Endothelial cell of umbilical vein (primary cell): ENCODE results near the gene DENND4C. TPM values are rescaled to one million over a fixed set of nuclear protein-coding genes. Genes with fewer than 3 reads are reported as not detected.

Source experiments
- BruUV-seq: library from RNA; stranded (reverse); fragments of 400-500 nt; replicated peaks from 2 replicates; lab custom pipeline; 2021; lab: Mats Ljungman, UMichigan
- CTCF ChIA-PET: fragments of 300-600, 350-600 bp; sonication (Branson Sonifier 250); formaldehyde crosslinking; loops from one replicate; lab custom pipeline; 2021; ENCODE audit warnings: antibody characterized with exemption, inconsistent platforms; lab: Charles Lee
- POLR2A ChIA-PET: fragments of 300-600, 350-600 bp; sonication (Branson Sonifier 250); formaldehyde crosslinking; loops from one replicate; lab custom pipeline; 2021; ENCODE audit warnings: antibody characterized with exemption, inconsistent platforms; lab: Charles Lee
- DNase-seq: peaks from one replicate; pipeline ENCODE4 v3.0.0-alpha.2; 2011; ENCODE audit warnings: low read depth, low spot score
- FAIRE-seq: peaks from 2 replicates; lab custom pipeline; 2011; peaks lifted over from hg19 to GRCh38; lab: Jason Lieb, UNC
- H2AFZ ChIP-seq: 2 replicates; pipeline ENCODE4 v1.6.0; 2012; ENCODE audit warnings: low read depth, low read length, control low read depth, inconsistent platforms
- H3K27ac ChIP-seq: 2 replicates; pipeline ENCODE4 v1.5.1; 2011; ENCODE audit warnings: low read depth, mild to moderate bottlenecking, control low read depth, low read length, moderate library complexity; ENCODE audit not compliant: insufficient read depth
- H3K27me3 ChIP-seq, 2 experiments: 2 replicates each; pipeline versions ENCODE4 v1.6.0 to v1.6.1; 2011; ENCODE audit warnings: low read length in 2 of 2, mixed read lengths in 1 of 2; ENCODE audit not compliant: control insufficient read depth in 2 of 2, insufficient read depth in 2 of 2
- H3K36me3 ChIP-seq, 2 experiments: 2 replicates in 1 of 2; 3 replicates in 1 of 2; pipeline ENCODE4 v1.5.1; 2011; ENCODE audit warnings: low read length in 2 of 2, mild to moderate bottlenecking in 1 of 2, moderate library complexity in 1 of 2; ENCODE audit not compliant: control insufficient read depth in 2 of 2, insufficient read depth in 2 of 2; ENCODE audit errors: extremely low read depth in 1 of 2
- H3K4me1 ChIP-seq: 3 replicates; pipeline ENCODE4 v1.5.1; 2011; ENCODE audit warnings: mild to moderate bottlenecking, low read length; ENCODE audit not compliant: control insufficient read depth, insufficient read depth; ENCODE audit errors: extremely low read depth
- H3K4me2 ChIP-seq: 2 replicates; pipeline ENCODE4 v1.6.1; 2011; ENCODE audit warnings: low read length, control low read depth, mixed read lengths; ENCODE audit not compliant: insufficient read depth
- H3K4me3 ChIP-seq, 3 experiments: fragments of 200-600 bp in 1 of 3; sonication (generic), shearing (Covaris generic) in 1 of 3; replicated peaks in 1 of 3; 2 replicates each; pipeline ENCODE4 v1.5.1; 2011 to 2016; ENCODE audit warnings: control low read depth in 3 of 3, low read length in 3 of 3, mild to moderate bottlenecking in 2 of 3, inconsistent platforms in 1 of 3, low read depth in 1 of 3, moderate library complexity in 1 of 3; ENCODE audit not compliant: insufficient read depth in 1 of 3
- H3K79me2 ChIP-seq: 2 replicates; pipeline ENCODE4 v1.6.0; 2012; ENCODE audit warnings: low read length, inconsistent platforms; ENCODE audit not compliant: control insufficient read depth, insufficient read depth
- H3K9ac ChIP-seq: replicated peaks from 2 replicates; pipeline ENCODE3; 2011; ENCODE audit warnings: low read length, control low read depth; ENCODE audit not compliant: insufficient read depth; ENCODE audit errors: extremely low read depth
- H3K9me1 ChIP-seq: replicated peaks from 3 replicates; pipeline ENCODE4 v1.6.0; 2011; ENCODE audit warnings: mild to moderate bottlenecking, low read length; ENCODE audit not compliant: control insufficient read depth, insufficient read depth; ENCODE audit errors: extremely low read depth
- H3K9me3 ChIP-seq: replicated peaks from 2 replicates; pipeline ENCODE4 v1.5.1; 2012; ENCODE audit warnings: low read length, inconsistent platforms; ENCODE audit not compliant: control insufficient read depth, insufficient read depth
- H4K20me1 ChIP-seq: replicated peaks from 2 replicates; pipeline ENCODE3; 2011; ENCODE audit warnings: mild to moderate bottlenecking, low read length; ENCODE audit not compliant: control insufficient read depth, insufficient read depth; ENCODE audit errors: extremely low read depth
- EZH2 ChIP-seq: IDR thresholded peaks from 2 replicates; pipeline ENCODE4 v1.6.1; 2012; ENCODE audit warnings: borderline replicate concordance, low read depth, mild to moderate bottlenecking, moderate library complexity, low read length, inconsistent platforms; ENCODE audit not compliant: severe bottlenecking
- FOS ChIP-seq: IDR thresholded peaks from 2 replicates; pipeline ENCODE4 v1.6.1; 2011; ENCODE audit warnings: mild to moderate bottlenecking, low read length, moderate library complexity, borderline replicate concordance; ENCODE audit not compliant: insufficient read depth
- GATA2 ChIP-seq: IDR thresholded peaks from 2 replicates; pipeline ENCODE4 v1.7.0; 2011; ENCODE audit warnings: low read depth, mild to moderate bottlenecking, moderate library complexity, mixed read lengths, low read length; ENCODE audit not compliant: insufficient read length, insufficient read depth
- JUN ChIP-seq: IDR thresholded peaks from 2 replicates; pipeline ENCODE4 v1.6.1; 2011; ENCODE audit warnings: borderline replicate concordance, low read depth; ENCODE audit not compliant: insufficient read length, insufficient read depth
- MYC ChIP-seq: IDR thresholded peaks from one replicate; pipeline ENCODE4 v1.6.1; 2011; ENCODE audit warnings: mild to moderate bottlenecking, low read depth, low read length
- POLR2A ChIP-seq: IDR thresholded peaks from 2 replicates; pipeline ENCODE4 v1.6.1; 2012; ENCODE audit warnings: low read depth, mild to moderate bottlenecking, control low read depth, low read length
- POLR2AphosphoS5 ChIP-seq: IDR thresholded peaks from 2 replicates; pipeline ENCODE4 v1.6.1; 2012; ENCODE audit warnings: low read depth, mild to moderate bottlenecking, control low read depth, low read length, moderate library complexity; ENCODE audit not compliant: insufficient read depth
- dilution Hi-C: fragments of 300-500 bp; cut with MboI; formaldehyde crosslinking; loops from one replicate; pipeline ENCODE4 v1.15.0; 2019; ENCODE audit warnings: low sequenced_read_pairs; ENCODE audit not compliant: extremely low pct_ligation_motif_present
- intact Hi-C: fragments of 100-400 bp; cut with micrococcal nuclease; formaldehyde crosslinking; loops from one replicate; pipeline ENCODE4 v1.10.0; 2022
- polyA plus RNA-seq, 4 experiments: library from polyadenylated mRNA; depleted of rRNA in 3 of 4; stranded (reverse) in 3 of 4; unstranded in 1 of 4; fragments of >200 nt; gene quantifications; 2 replicates each; pipeline versions ENCODE4 v1.2.1 to v1.2.3, GENCODE V29; 2011 to 2012; ENCODE audit warnings: missing spikeins in 1 of 4
- total RNA-seq: library from RNA; stranded (reverse); gene quantifications from 2 replicates; pipeline ENCODE4 v1.2.3, GENCODE V29; 2021
- TF ChIP-seq, protein P1 (sequence below), 2 donors: IDR thresholded peaks; 1 replicate in 1 of 2; 2 replicates in 1 of 2; pipeline ENCODE4 v1.5.1; 2011; ENCODE audit warnings: low read length in 2 of 2, mild to moderate bottlenecking in 2 of 2, moderate library complexity in 2 of 2, control low read depth in 1 of 2, inconsistent platforms in 1 of 2, low read depth in 1 of 2; ENCODE audit not compliant: insufficient read depth in 1 of 2; ENCODE audit errors: extremely low read depth in 1 of 2
- TF ChIP-seq, protein P2 (sequence below): IDR thresholded peaks from 2 replicates; pipeline ENCODE4 v1.6.1; 2011; ENCODE audit not compliant: insufficient read depth, insufficient read length

Gene DENND4C
- total and polyA plus RNA-seq, 2 donors (not counting 3 experiments of a cell fraction or from before 2014, with no cell fraction given): 9.6 to 36.8 TPM

DNA sequence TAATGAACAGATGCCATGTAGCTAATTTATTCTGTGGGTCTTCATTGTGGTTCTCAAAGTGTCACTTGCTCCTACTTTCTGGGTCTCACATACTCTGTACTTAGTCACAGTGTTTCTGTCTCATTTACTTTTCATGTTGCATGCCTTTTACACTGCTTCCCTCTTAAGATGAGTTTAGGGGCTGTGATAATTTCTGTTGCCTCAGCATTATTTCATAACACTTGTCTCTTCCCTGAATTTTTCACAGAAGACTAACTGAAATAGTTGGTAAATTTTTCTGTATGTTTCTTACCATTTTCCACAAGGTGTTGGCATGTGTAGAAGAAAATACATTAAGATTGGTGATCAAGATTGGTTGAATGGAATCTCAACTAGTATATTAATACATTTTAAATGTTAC is 59.6 kb downstream of the DENND4C start:
- dilution Hi-C loops (no loop called here), intact Hi-C loops (no loop called here)
- H3K4me1 ChIP-seq: peaks cover 13% of the 10 kb centered on the region
- no TSS peak for BruUV-seq
- no peak for DNase-seq
- H3K9me3 ChIP-seq: no peaks in the 10 kb centered on the region
- no peak overlapping the region for H3K9ac ChIP-seq
- H3K36me3 ChIP-seq: peaks cover 0 to 8% of the 10 kb centered on the region in 2 experiments
- H2AFZ ChIP-seq: no peak overlapping the region
- ChIA-PET CTCF (no interaction called here), POLR2A (no interaction called here)
- no peak overlapping the region for H3K4me2 ChIP-seq
- no peaks in the 10 kb centered on the region for H4K20me1 ChIP-seq
- no peak overlapping the region for H3K27ac ChIP-seq
- FAIRE-seq: no peak
- peaks cover 12% of the 10 kb centered on the region for H3K79me2 ChIP-seq
- H3K9me1 ChIP-seq: no peaks in the 10 kb centered on the region
- TF ChIP-seq FOS: no peak
- no peak for TF ChIP-seq JUN
- TF ChIP-seq POLR2AphosphoS5: no peak
- TF ChIP-seq, protein P1, sequence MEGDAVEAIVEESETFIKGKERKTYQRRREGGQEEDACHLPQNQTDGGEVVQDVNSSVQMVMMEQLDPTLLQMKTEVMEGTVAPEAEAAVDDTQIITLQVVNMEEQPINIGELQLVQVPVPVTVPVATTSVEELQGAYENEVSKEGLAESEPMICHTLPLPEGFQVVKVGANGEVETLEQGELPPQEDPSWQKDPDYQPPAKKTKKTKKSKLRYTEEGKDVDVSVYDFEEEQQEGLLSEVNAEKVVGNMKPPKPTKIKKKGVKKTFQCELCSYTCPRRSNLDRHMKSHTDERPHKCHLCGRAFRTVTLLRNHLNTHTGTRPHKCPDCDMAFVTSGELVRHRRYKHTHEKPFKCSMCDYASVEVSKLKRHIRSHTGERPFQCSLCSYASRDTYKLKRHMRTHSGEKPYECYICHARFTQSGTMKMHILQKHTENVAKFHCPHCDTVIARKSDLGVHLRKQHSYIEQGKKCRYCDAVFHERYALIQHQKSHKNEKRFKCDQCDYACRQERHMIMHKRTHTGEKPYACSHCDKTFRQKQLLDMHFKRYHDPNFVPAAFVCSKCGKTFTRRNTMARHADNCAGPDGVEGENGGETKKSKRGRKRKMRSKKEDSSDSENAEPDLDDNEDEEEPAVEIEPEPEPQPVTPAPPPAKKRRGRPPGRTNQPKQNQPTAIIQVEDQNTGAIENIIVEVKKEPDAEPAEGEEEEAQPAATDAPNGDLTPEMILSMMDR (IDR thresholded peaks at IDR 0.05; ENCODE audit: extremely low read depth in 1 of 2, insufficient read depth in 1 of 2, low read depth in 1 of 2, low read length in 2 of 2): no peak
- TF ChIP-seq GATA2: no peak
- H3K4me3 ChIP-seq: no peak overlapping the region
- H3K27me3 ChIP-seq: no peaks in the 10 kb centered on the region

DNA sequence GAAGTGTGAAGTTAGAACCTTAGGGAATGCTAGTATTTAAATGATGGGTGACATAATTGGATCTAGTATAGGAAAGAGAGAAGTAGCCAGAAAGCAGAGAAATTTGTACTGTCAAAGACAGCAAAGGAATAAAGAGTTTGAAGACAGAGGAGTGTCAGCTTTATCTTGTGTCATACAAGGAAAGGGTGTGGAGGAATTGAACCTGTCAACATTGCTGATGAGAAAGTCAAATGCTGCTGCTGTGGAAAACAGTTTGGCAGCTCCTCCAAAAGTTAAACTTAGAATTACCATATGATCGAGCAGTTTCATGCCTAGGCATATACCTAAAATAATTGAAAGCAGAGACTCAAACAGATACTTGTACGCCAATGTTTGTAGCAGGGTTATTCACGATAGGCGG is 63.7 kb downstream of the DENND4C start:
- Histone ChIP-seq H3K27me3 (no peaks in the 10 kb centered on the region), H3K9ac (no peak overlapping the region), H3K4me1 (peaks cover 3% of the 10 kb centered on the region), H3K79me2 (no peaks in the 10 kb centered on the region), H3K9me1 (no peaks in the 10 kb centered on the region), H3K9me3 (no peaks in the 10 kb centered on the region), H3K4me3 (no peak overlapping the region), H3K27ac (no peak overlapping the region), H3K36me3 (peaks cover 0 to 8% of the 10 kb centered on the region in 2 experiments), H2AFZ (no peak overlapping the region), H3K4me2 (no peak overlapping the region), H4K20me1 (no peaks in the 10 kb centered on the region)
- intact Hi-C loops: no loop called here
- ChIA-PET POLR2A (no interaction called here), CTCF (no interaction called here)
- no peak for FAIRE-seq
- no TSS peak for BruUV-seq
- no peak for DNase-seq
- dilution Hi-C loops: no loop called here
- TF ChIP-seq FOS (no peak), GATA2 (no peak), POLR2A (no peak), POLR2AphosphoS5 (no peak), JUN (no peak), MYC (no peak), EZH2 (no peak)
- TF ChIP-seq, protein P1 (IDR thresholded peaks at IDR 0.05; ENCODE audit: extremely low read depth in 1 of 2, insufficient read depth in 1 of 2, low read depth in 1 of 2, low read length in 2 of 2): no peak
- TF ChIP-seq, protein P2, sequence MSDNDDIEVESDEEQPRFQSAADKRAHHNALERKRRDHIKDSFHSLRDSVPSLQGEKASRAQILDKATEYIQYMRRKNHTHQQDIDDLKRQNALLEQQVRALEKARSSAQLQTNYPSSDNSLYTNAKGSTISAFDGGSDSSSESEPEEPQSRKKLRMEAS: no peak
